GM04504 (cell line): ENCODE measurements around the gene MOV10L1.
"Not testable (repeated sequence)": the region's sequence is repeated elsewhere in the genome, so short reads cannot be mapped to it uniquely, and the experiment has no call there.

ENCODE experiments used
- DNase-seq: peaks from one replicate; pipeline ENCODE4 v3.0.0-alpha.2; 2012; ENCODE audit warnings: low read depth

The MOV10L1 gene

DNA sequence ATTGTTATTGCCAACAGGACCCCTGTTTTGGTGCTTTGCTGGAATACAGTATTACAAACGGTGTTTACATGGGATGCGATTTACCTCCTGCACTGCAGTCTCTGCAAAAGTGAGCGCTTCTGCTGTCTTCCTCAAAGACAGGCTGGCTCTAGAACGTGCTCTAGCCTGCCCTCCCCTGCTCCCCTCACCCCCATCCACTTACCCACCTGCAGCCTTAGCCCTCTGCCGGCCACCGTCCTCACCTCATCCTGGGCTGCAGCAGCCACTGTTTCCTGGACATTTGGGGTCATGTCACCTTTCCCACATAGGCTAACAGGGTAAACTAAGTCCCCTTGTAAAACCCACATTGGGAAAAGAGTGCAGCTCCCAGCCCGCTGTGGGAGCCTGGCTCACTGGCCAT is 71.1 kb downstream of the MOV10L1 start:
- DNase-seq = no peak

DNA sequence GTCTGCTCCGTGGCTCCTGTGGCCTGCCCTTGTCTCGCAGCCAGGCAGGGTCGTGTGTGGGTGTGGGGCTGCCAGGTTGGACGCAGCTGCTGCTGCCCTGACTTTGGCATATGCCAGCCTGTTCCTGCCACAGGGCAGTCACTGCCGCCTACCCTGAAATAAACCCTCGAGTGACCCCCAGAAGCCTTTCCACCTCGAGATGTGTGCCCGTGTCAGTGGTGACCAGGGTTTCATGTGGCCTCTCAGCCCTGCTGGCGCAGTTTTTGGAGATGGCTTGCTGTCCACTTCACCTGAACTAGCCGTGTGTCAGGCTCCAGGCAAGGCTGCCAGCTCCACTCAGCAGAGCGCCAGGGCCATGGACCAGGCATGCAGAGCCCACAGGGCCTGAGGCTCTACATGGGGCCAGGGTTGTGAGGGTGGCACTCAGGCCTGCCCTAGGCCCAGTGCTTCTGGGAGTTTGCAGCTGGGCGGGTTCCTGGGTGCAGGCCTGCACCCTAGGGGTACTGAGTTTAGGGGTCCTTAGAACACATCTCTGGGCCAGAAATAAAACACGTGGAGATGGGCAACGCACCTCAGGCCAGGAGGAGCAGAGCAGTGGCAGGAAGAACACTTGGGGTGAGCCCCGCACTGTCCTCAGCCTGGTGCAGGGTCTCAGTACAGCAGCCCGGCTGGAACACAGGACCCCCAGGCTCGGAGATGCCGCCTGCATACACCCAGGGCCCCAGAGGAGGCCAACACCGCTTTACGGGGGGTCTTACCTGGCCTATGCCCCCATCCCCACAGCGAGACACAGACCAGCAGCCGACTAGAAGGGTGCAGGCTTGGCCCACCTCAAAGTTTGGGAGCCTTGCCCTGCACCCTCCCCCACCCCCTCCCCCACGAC is 71.9 kb downstream of the MOV10L1 start:
- no peak for DNase-seq

DNA sequence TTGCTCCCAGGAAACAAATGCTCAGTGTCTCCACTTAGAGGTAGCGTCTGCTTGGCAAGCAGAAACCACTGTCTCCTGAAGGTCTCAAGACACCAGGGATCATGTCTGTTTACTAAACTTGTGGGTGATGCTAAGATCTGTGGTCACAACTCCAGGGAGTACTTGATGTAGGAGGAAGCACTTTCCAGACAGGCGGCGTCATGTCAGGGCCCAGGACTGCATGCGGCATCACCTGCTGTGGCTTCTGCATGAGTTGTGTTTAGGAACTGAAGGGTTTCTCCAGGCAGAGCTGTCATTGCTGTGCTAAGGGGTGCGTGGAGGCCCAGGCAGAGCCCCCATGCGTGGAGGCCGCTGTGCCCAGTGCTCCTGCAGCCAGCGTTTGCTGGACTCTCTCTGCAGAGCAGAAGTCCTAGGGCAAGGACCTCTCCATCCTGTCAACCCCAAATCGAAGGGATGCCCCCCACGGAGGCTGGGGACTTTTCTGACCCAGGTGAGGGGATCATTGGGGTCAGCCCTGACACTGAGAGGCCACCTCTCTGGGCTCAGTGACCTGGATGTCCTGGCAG is 72.7 kb downstream of the MOV10L1 start:
- DNase-seq = no peak

GRCh38 chr22:50165436-50166123 is 75.8 kb downstream of the MOV10L1 start:
- DNase-seq = no peak

DNA sequence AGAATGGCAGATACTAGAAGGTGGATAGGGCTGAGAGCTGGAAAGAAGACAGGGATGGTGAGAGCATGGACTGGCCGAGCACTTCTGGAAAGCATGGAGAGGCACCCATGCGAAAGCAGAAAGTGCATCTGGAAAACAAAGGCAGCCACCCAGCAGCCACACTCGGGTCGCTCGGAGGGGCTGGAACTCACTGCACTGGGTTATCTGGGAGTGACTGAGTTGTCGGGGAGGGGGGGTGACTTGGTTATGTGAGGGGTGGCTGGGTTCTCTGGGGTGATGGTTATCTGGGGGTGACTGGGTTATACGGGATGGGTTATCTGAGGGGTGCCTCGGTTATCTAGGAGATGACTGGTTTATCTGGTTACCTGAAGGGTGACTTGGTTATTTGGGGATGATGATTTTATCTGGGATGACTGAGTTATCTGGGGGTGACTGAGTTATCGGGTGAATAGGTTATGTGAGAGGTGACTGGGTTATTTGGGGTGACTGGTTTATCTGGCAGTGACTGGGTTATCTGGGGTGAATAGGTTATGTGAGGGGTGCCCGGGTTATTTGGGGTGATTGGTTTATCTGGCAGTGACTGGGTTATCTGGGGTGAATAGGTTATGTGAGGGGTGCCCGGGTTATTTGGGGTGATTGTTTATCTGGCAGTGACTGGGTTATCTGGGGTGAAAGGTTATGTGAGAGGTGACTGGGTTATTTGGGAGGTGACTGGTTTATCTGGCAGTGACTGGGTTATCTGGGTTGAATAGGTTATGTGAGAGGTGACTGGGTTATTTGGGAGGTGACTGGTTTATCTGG is 78.1 kb downstream of the MOV10L1 start:
- DNase-seq = no peak

DNA sequence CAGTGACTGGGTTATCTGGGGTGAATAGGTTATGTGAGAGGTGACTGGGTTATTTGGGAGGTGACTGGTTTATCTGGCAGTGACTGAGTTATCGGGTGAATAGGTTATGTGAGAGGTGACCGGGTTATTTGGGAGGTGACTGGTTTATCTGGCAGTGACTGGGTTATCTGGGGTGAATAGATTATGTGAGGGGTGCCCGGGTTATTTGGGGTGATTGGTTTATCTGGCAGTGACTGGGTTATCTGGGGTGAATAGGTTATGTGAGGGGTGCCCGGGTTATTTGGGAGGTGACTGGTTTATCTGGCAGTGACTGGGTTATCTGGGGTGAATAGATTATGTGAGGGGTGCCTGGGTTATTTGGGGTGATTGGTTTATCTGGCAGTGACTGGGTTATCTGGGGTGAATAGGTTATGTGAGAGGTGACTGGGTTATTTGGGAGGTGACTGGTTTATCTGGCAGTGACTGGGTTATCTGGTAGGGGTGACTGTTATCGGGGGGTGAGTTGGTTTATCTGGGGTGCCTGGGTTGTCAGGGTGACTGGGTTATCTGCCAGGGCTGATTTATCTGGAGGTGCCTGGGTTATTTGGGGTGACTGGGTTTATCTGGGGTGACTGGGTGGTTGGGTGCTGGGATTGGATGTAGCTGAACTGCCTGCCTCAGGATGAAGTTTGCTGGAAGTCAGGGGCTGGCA is 78.8 kb downstream of the MOV10L1 start:
- DNase-seq = not testable (repeated sequence)

DNA sequence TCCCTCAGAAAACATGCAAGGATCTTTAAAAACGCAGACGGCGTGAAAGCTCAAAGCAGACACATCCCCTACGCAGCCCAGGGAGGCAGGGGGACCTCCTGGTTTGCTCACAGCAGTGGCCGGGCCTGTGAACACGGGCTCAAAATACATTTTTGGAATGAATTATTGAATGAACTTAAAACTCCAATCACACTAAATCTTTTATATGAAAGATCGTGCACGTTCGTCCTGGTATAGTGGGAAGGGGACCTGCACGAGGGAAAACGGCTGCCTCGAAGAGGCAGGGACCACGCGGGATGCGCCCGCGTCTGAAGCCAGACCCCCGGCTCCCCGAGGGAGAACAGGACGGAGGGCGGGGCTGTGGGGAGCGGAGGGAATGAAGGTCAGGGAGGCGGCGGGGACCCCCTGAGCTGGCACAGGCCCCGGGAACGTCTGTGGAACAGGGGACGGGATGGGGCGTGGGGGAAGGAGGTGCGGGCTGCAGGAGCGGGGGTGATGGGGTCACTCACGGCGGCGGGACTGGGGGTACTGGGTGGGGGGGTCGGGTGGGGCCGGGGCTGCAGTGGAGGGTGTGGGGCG is 79.5 kb downstream of the MOV10L1 start:
- no peak for DNase-seq

DNA sequence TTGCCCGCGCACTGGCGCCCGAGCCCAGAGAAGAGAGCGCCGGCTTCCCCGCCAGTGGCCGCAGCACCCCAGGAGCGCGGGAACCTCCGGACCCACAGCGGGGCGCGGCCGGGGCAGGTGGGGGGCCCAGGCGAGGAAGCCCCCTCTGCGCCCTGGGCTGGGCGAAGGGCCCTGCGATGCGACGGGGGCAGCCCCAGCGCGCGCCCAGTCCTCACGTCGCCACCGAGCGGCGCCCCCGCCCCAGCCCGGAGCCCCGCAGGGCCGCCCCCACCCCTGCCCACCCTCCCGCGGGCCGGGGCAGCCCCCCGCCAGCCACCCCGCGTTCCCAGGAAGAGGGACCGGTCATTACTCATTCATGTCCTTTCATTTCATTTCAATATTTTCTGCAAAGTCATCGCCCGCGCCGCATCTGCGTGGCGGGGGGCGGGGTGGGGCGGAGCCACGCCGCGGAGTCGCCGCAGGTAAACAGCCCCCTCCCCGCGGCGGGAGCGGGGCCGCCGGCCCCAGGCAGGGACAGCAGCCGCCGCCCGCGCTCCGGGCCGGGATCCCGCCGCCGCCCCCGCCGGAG is 80.1 kb downstream of the MOV10L1 start:
- DNase-seq = no peak

DNA sequence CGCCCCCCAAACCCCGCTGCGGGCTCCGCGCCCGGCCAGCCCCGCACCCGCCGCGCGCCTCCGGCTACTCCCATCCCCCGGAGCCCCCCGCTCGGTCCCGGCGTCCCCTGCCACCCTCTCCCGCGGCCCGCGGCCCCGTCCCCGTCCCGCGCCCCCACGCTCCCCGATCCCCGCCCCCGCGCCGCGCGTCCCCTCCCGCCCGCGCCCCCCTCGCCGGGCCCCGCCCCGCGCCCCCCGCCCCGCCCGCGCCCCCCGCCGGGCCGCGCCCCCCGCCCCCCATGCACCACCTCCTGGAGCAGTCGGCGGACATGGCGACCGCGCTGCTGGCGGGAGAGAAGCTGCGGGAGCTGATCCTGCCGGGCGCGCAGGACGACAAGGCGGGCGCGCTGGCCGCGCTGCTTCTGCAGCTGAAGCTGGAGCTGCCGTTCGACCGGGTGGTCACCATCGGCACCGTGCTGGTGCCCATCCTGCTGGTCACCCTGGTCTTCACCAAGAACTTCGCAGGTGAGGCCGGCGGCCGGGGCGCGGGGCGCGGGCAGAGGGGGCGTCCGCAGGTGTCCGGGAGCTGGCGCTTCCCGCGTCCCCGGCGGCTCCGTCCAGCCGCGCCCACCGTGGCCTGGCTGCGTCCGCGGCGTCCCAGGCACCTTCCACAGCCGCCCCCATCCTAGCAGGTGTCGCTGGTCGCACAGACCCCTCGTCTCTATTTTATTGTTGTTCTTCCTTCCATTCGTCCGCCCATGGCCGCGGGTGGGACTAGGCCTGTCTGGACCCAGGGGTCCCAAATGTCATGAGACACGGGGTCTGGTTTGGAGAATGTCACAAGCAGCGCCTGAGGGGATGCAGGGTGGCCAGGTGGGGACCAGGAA is 80.9 kb downstream of the MOV10L1 start, which contains the start of gene PANX2:
Gene PANX2 (plus strand): TSS at position 279 of the 866 bp plus-strand sequence. CDS start 0 bp downstream, at position 279.
- no peak for DNase-seq

- no peak for DNase-seq
These were observed 81.6 kb downstream of the MOV10L1 start for GRCh38 chr22:50171319-50171964.

GRCh38 chr22:50171965-50172421 is 82.2 kb downstream of the MOV10L1 start:
- DNase-seq = no peak

- no peak for DNase-seq
These were observed 83.6 kb downstream of the MOV10L1 start for GRCh38 chr22:50173311-50173982.

GRCh38 chr22:50173983-50174355 is 84.2 kb downstream of the MOV10L1 start:
- DNase-seq = no peak

GRCh38 chr22:50174382-50175190 is 84.8 kb downstream of the MOV10L1 start:
- DNase-seq = no peak

GRCh38 chr22:50175191-50175461 is 85.3 kb downstream of the MOV10L1 start:
- no peak for DNase-seq

GRCh38 chr22:50175921-50176849 is 86.4 kb downstream of the MOV10L1 start:
- no peak for DNase-seq
